ENCODE results near the gene CRACR2A.

CRACR2A gene

GRCh38 chr12:3723916-3724805 is 28.7 kb downstream of the CRACR2A start:
- DNase-seq = no peak

GRCh38 chr12:3722368-3722767 is 30.5 kb downstream of the CRACR2A start:
- no peak for DNase-seq

- DNase-seq = no peak
These were observed 32.1 kb downstream of the CRACR2A start for GRCh38 chr12:3720772-3721171.

GRCh38 chr12:3718100-3718499 is 34.8 kb downstream of the CRACR2A start:
- no peak for DNase-seq

DNA sequence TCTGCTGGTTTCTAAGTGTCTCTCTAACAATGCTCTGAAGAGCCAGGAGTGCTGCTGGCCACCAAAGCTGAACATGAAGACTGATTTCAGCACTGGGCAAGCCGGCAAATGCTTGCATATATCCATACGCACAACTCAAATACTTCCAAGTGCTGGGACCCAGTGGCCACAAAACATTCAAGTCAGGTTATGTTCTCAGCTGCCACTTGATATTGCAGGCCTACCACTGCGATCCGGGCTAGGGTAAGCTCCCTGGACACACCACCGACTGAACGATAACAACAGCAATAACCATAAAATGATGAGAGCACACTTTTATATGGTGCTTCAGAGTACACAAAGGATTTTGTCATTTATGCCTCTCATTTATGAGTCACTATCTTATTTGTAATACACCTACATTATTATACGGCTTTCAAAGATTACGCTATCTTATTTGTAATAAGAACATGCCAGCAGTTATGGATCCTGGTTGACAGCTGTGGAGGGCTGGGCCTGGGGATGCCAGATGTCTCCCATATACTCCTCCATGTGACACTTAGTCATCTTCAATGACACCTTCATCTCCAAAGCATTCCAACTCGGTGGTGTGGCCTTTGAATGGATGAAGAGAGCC is 35.5 kb downstream of the CRACR2A start:
- DNase-seq = no peak

DNA sequence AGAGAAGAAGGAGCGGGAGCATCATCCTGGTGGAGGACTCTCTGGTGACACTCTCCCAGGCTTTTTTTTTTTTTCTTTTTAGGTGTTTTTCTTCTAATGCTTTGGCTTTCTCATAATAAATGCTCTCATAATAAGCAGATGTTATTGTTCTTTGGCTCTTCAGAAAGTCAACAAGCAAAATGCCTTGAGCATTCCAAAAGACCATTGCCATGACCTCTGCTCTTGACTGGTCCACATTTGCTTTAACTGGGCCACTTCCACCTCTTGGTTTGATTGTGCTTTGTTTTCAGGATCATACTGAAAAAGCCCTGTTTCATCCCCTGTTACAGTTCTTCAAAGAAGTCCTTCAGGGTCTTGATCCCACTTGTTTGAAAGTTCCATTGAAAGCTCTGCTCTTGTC is 36.9 kb downstream of the CRACR2A start:
- DNase-seq = no peak

DNA sequence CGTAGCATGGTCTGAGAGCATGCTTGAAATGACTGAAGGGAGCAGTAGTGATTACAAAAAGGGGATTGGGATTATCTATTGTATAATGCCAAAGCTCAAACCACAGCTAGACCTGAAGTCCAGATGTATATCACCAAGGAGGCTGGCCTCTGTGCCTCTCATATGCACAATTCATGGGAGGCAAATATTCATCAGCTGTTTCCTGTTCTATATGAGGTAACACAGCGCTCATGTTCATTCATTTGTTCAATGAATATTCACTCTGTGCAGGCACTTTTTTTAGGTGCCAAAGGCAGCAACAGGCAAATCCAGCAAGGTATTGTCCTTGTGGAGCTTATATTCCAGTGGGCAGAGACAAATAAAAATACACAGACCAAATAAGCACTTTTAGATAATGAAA is 39.0 kb downstream of the CRACR2A start:
- DNase-seq = no peak

DNA sequence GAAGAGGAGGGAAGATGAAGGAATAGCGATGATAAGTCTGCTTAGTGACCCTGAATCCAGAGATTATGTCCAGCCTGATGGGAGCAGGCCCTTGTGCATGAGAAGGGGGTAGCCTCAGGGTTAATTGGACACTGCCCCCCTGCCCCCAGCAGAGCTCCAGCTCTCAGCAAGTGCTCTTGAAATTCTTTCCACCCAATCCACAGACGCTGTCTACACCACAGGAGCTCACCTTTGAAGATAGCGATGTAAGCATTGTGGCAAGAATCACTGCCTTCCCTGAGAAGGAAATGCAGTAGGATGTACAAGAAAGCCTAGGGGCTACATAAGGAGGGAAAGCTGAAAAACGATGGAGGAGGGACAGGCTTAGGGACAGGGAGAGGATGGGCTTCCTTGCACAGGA is 39.4 kb downstream of the CRACR2A start:
- no peak for DNase-seq

GRCh38 chr12:3712209-3712992 is 40.5 kb downstream of the CRACR2A start:
- no peak for DNase-seq

DNA sequence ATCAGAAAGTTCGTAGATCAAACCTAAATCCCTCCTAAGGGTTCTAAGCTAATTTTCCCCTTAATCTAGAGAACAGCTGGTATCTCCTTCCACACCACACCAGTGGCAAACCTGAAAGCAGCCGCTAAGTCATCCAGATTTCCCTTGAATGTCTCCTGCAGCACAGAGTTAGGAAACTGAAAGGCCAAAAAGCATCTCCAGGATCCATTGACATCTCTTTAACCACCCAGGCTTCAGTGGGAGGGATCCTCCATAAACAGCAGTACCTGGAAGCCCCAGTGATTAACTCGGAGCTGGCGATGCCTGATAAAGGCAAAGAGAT is 47.6 kb downstream of the CRACR2A start:
- no peak for DNase-seq

- DNase-seq = no peak
These were observed 48.2 kb downstream of the CRACR2A start for GRCh38 chr12:3704512-3705353.

DNA sequence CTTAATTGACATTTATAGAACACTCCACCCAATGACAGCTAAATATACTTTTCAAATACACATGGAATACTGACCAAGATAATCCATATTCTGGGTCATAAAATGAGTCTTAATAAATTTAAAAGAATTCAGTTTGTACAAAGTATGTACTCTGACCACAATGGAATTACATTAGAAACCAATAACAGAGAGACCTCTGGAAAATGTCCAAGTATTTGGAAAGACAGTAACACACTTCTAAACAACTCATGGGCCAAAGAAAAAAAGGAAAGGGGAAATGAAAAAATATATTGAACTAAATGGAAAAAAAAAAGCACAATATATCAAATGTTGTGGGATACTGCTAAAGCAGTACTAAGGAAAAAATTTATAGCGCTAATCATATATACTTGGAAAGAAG is 52.0 kb downstream of the CRACR2A start:
- DNase-seq = no peak

DNA sequence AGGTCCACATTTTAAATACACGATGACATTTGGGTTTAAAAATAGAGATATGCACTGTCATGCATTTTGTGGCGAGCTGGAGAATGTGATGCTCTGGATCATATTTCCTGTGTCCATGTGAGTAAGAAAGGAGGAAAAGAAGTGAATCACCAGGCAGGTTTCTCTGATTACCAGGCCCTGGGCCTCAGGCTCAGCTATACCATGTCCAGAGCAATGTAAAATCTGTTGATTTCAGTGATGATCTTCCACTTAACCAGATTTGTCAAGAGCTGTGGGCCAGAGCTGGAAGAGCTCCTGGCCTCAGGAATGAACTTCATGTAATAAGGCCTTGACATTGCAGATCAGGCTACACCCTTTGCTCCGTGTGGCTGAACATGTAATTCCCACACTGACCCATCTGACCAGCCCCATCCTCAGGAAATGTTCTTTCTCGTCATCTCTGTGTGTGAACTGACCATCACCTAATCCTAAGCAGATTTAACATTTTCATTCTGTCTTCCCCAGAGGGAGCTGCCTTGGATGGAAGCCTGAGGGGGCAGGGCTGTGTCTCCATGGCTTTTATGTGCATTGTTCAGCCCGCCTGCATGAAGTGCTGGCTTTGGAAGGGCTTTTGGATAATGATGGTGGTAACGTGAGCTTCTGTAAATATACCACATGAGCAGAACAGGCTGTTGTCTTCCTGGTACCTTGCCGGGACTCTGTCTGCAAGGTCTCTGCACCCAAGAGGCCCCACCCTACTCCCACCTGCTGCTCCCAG is 54.5 kb downstream of the CRACR2A start:
- DNase-seq = peak; percentile 82

DNA sequence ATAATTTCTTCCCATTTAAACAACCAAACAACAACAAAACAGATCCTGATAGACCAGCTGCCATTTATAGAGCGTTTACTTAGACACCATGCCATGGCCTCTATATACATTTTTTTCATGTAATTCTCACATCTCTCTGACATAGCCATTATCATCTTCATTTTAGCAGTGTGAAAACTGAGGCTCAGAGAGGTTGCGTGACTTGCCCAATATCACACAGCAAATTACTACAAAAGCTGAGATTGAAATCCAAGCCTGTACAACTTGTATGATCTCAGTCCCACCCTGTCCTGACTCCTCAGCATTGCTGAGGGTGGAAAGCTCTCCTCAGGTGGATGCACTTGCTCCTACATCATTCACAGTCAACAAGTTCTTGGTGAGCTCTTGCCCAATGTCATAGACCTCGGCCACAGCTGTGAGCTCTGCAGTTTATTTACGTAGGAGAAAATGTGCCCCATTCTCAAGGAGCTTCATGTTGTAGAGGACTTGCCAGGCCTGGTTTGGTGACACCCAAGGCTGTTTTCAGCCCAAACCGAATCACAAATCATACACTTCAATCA is 55.5 kb downstream of the CRACR2A start:
- DNase-seq = no peak

GRCh38 chr12:3694673-3695072 is 58.2 kb downstream of the CRACR2A start:
- no peak for DNase-seq

- no peak for DNase-seq
These were observed 60.1 kb downstream of the CRACR2A start for GRCh38 chr12:3692616-3693365.

GRCh38 chr12:3686463-3686862 is 66.4 kb downstream of the CRACR2A start:
- DNase-seq = no peak

DNA sequence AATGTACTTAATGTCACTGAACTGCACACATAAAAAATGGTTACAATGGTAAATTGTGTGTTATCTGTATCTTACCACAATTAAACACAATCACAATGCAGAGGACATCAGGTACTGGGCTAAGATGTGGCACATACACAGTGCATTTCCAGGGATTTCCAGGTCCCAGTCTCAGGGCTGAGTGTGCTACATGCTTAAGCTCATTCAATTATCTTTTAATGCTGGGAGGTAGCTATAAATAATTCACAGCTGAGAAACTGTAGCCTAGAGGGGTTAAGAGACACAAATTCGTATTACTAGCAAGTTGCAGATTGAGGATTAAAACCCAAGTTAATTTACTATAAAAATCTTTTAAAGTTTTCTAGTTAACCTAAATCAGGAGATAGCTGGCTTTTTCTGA is 67.1 kb downstream of the CRACR2A start:
- no peak for DNase-seq

DNA sequence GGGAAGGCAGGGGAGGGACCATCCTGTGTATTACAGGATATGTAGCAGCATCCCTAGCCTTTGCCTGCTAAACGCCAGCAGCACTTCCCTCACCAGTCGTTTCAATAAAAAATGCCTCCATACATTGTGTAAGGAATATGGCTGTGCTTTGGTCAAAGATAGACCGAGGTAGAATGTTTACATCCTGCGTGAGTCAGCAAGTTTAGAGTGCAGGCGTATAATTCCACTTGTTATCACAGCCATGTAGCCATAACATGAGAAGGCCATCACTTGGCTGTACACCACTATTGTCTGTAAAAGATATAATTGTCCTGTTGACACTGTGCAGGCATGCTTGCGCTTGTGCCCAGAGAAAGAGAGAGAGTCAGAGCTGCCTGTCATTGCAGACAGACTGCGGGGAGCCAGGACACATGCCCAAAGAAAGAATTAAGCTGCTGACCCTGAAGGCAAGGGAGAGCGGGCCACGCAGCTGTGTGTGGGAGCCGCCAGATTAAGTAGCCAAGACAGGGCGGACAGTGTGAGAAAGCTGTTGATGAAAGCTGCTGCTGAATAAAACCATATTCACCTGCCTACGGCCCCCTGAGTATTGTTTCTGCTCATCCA is 68.4 kb downstream of the CRACR2A start:
- no peak for DNase-seq

- no peak for DNase-seq
These were observed 69.2 kb downstream of the CRACR2A start for GRCh38 chr12:3683670-3684069.

Data from NCI-H2081 treated with DMSO at 0.1 percent for 48 hours (cell line).